NB4 (cell line): ENCODE results near the gene ASXL2.

Experiments used
- MAX ChIP-seq: IDR thresholded peaks from 2 replicates; pipeline ENCODE4 v1.6.1; 2011; ENCODE audit warnings: low read depth, low read length
- POLR2A ChIP-seq: IDR thresholded peaks from 2 replicates; pipeline ENCODE4 v1.6.1; 2011; ENCODE audit warnings: mild to moderate bottlenecking; ENCODE audit not compliant: insufficient read length; ENCODE audit errors: extremely low read depth
- TF ChIP-seq, protein P1 (sequence below): IDR thresholded peaks from one replicate; pipeline ENCODE4 v1.5.1; 2012; ENCODE audit warnings: low read depth, low read length

DNA sequence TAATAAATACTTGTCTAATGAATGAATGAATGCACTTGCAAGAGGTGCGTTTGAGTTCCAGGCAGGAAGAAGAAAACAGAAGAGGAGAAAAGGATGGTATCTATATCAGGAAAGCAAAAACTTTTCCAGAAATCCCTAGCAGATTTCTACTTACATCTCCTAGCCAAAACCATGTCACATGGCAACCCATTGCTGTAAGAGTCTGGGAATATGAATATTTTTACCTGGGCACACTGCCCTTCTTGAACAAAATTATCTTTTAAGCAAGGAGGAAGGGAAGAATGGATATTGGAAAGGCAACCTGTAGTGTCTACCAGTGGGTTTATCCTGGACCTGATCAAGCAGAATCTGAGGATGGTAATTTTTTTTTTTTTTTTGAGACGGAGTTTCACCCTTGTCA lies 44.2 kb upstream of the ASXL2 start:
- TF ChIP-seq, protein P1, sequence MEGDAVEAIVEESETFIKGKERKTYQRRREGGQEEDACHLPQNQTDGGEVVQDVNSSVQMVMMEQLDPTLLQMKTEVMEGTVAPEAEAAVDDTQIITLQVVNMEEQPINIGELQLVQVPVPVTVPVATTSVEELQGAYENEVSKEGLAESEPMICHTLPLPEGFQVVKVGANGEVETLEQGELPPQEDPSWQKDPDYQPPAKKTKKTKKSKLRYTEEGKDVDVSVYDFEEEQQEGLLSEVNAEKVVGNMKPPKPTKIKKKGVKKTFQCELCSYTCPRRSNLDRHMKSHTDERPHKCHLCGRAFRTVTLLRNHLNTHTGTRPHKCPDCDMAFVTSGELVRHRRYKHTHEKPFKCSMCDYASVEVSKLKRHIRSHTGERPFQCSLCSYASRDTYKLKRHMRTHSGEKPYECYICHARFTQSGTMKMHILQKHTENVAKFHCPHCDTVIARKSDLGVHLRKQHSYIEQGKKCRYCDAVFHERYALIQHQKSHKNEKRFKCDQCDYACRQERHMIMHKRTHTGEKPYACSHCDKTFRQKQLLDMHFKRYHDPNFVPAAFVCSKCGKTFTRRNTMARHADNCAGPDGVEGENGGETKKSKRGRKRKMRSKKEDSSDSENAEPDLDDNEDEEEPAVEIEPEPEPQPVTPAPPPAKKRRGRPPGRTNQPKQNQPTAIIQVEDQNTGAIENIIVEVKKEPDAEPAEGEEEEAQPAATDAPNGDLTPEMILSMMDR, result no peak
- no peak for TF ChIP-seq MAX
- no peak for TF ChIP-seq POLR2A
